HEK293T (cell line): ENCODE results near the gene COQ9.

ENCODE experiments used
- ARNT ChIP-seq: fragments of 450-650 bp; IDR thresholded peaks from 2 replicates; pipeline ENCODE4 v1.6.1; 2017; ENCODE audit warnings: mild to moderate bottlenecking
- ELF4 ChIP-seq: fragments of 450-650 bp; IDR thresholded peaks from 2 replicates; pipeline ENCODE4 v1.6.1; 2017; ENCODE audit warnings: antibody characterized with exemption
- HDGF ChIP-seq: fragments of 450-650 bp; IDR thresholded peaks from 2 replicates; pipeline ENCODE4 v1.6.1; 2017; ENCODE audit warnings: antibody characterized with exemption, borderline replicate concordance
- NFRKB ChIP-seq: fragments of 450-650 bp; IDR thresholded peaks from 2 replicates; pipeline ENCODE4 v1.6.1; 2016; ENCODE audit warnings: mild to moderate bottlenecking, moderate library complexity
- SP1 ChIP-seq: fragments of 450-650 bp; IDR thresholded peaks from 2 replicates; pipeline ENCODE4 v1.6.1; 2017

- TF ChIP-seq ARNT (no peak), SP1 (no peak), HDGF (no peak), NFRKB (no peak), ELF4 (no peak)
Observed at GRCh38 chr16:57426356-57426755, 20.9 kb upstream of the COQ9 start.
